Smooth muscle cell (in vitro differentiated cells): Measurements from ENCODE around the gene DMRT2. TPM values are rescaled to one million over a fixed set of nuclear protein-coding genes. Genes with fewer than 3 reads are reported as not detected.

ENCODE experiments used
- DNase-seq: peaks from one replicate; lab custom pipeline; 2025; ENCODE audit not compliant: unreplicated experiment; lab: John Stamatoyannopoulos, UW
- H2AFZ ChIP-seq: fragments of 200-600 bp; sonication (generic); 2 replicates; pipeline ENCODE4 v1.6.0; 2016; ENCODE audit warnings: antibody characterized with exemption, low read depth, mild to moderate bottlenecking
- H3F3A ChIP-seq: fragments of 200-600 bp; sonication (generic); 2 replicates; pipeline ENCODE4 v1.6.0; 2017; ENCODE audit warnings: antibody characterized with exemption, low read depth
- H3K27ac ChIP-seq: fragments of 200-600 bp; sonication (generic); 2 replicates; pipeline ENCODE4 v1.5.1; 2016; ENCODE audit warnings: low read depth, mild to moderate bottlenecking
- H3K27me3 ChIP-seq: fragments of 200-600 bp; sonication (generic); 2 replicates; pipeline ENCODE4 v1.6.1; 2016; ENCODE audit warnings: low read depth, mild to moderate bottlenecking
- H3K36me3 ChIP-seq: fragments of 200-600 bp; sonication (generic); 2 replicates; pipeline ENCODE4 v1.5.1; 2016; ENCODE audit warnings: low read depth
- H3K4me1 ChIP-seq: fragments of 200-600 bp; sonication (generic); 2 replicates; pipeline ENCODE4 v1.5.1; 2016; ENCODE audit warnings: low read depth
- H3K4me2 ChIP-seq: fragments of 200-600 bp; sonication (generic); 2 replicates; pipeline ENCODE4 v1.6.0; 2016; ENCODE audit warnings: mild to moderate bottlenecking
- H3K4me3 ChIP-seq: fragments of 200-600 bp; sonication (generic); 2 replicates; pipeline ENCODE4 v1.5.1; 2016; ENCODE audit warnings: mild to moderate bottlenecking
- H3K79me2 ChIP-seq: fragments of 200-600 bp; sonication (generic); 2 replicates; pipeline ENCODE4 v1.6.0; 2016; ENCODE audit warnings: low read depth, mild to moderate bottlenecking
- H3K9ac ChIP-seq: fragments of 200-600 bp; sonication (generic); 2 replicates; pipeline ENCODE4 v1.6.0; 2016; ENCODE audit warnings: low read depth
- H3K9me3 ChIP-seq: fragments of 200-600 bp; sonication (generic); replicated peaks from 2 replicates; pipeline ENCODE4 v1.5.1; 2016; ENCODE audit warnings: low read depth
- H4K20me1 ChIP-seq: fragments of 200-600 bp; sonication (generic); 2 replicates; pipeline ENCODE4 v1.6.0; 2016; ENCODE audit warnings: low read depth
- CTCF ChIP-seq: fragments of 200-600 bp; sonication (generic); IDR thresholded peaks from 2 replicates; pipeline ENCODE4 v1.5.1; 2017; ENCODE audit warnings: borderline replicate concordance, mild to moderate bottlenecking, antibody characterized with exemption; ENCODE audit not compliant: insufficient read depth, poor library complexity, severe bottlenecking
- WGBS: methylation state at CpG from one replicate; pipeline ENCODE4 v1.1.7; 2016; ENCODE audit warnings: low lambda C conversion rate; 5-methylcytosine and 5-hydroxymethylcytosine counted together
- polyA plus RNA-seq: library from polyadenylated mRNA; unstranded; fragments of >200 nt; fragmentation: Nextera tagmentation; extraction: Ambion mirVana; gene quantifications from 2 replicates; pipeline ENCODE4 v1.2.1, GENCODE V29; 2016
- total RNA-seq: library from RNA; depleted of rRNA; stranded (reverse); fragments of >200 nt; gene quantifications from 2 replicates; pipeline ENCODE4 v1.2.3, GENCODE V29; 2014

The DMRT2 gene
- total and polyA plus RNA-seq, 2 experiments from 2014 or later = not detected

DNA sequence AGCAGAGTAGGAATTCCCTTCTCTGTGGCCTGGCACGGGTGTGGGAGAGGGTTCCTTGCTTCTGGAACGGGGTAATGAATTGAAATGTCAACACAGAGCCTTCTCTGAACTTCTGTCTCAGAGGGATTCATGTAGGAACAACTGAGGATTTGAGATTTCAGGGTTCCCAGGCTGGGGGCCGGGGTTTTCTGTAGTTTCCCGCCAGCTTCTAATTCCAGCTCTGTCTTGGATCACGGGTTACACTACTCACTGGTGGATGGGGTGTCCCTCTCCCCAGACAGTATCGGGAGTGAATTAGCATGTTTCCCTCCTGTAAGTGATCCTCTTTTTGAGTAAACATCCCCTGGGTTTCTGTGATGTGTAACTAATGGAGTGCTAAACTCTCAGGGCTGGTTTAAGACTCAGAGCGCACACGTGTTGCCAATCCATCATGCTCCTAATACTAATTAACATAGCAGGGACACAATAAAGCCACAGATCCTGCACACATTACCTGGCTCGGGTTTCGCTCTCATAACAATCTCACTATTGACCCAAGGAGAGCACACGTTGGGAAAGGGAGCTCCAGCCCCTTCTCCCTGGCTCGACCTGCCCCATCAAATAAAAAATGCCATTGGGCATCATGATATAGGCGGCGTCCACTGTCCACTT is 18.1 kb upstream of the DMRT2 start:
- Histone ChIP-seq H3K27me3 (no peaks in the 10 kb centered on the region), H2AFZ (no peak overlapping the region), H3K9ac (no peak overlapping the region), H3F3A (no peaks in the 10 kb centered on the region), H3K9me3 (no peaks in the 10 kb centered on the region), H4K20me1 (no peaks in the 10 kb centered on the region), H3K36me3 (no peaks in the 10 kb centered on the region), H3K4me3 (no peak overlapping the region), H3K27ac (no peak overlapping the region), H3K79me2 (no peaks in the 10 kb centered on the region), H3K4me1 (no peaks in the 10 kb centered on the region), H3K4me2 (no peak overlapping the region)
- DNase-seq = no peak
- no peak for TF ChIP-seq CTCF
- WGBS = 78% methylated on average over 14 of the region's 14 CpGs

DNA sequence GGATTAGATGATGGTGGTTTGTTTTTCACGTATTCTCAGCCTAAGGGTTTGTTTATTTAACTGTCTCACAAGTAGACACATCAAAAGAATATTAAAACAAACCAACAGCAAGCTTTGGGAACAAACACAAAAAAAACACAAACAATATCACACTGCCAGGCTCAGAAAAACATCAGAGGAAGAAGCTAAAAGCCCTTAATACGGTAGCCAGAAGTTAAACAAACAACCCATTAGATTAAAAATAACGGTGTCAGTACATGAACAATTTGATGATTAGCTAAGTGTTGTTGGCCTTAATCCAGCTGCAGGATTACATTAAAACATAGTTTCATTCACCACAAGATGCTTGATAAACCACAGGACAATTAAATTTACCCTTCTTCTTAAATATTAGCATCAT is 15.9 kb upstream of the DMRT2 start:
- H4K20me1 ChIP-seq = no peaks in the 10 kb centered on the region
- H3K4me3 ChIP-seq = no peak overlapping the region
- no peak overlapping the region for H3K9ac ChIP-seq
- H3K27ac ChIP-seq = no peak overlapping the region
- no peaks in the 10 kb centered on the region for H3K79me2 ChIP-seq
- H3K36me3 ChIP-seq = no peaks in the 10 kb centered on the region
- no peak overlapping the region for H3K4me2 ChIP-seq
- H3F3A ChIP-seq = no peaks in the 10 kb centered on the region
- no peak overlapping the region for H2AFZ ChIP-seq
- H3K4me1 ChIP-seq = no peaks in the 10 kb centered on the region
- 62% methylated on average over 3 of the region's 3 CpGs for WGBS
- no peak for TF ChIP-seq CTCF
- no peaks in the 10 kb centered on the region for H3K27me3 ChIP-seq
- DNase-seq = no peak
- peaks cover 5% of the 10 kb centered on the region for H3K9me3 ChIP-seq

GRCh38 chr9:1039589-1039988 is 10.6 kb upstream of the DMRT2 start:
- Histone ChIP-seq H3K27ac (no peak overlapping the region), H3K4me1 (no peaks in the 10 kb centered on the region), H4K20me1 (no peaks in the 10 kb centered on the region), H3K79me2 (no peaks in the 10 kb centered on the region), H3K4me2 (no peak overlapping the region), H2AFZ (no peak overlapping the region), H3F3A (no peaks in the 10 kb centered on the region), H3K9ac (no peak overlapping the region), H3K27me3 (no peaks in the 10 kb centered on the region), H3K9me3 (peaks cover 18% of the 10 kb centered on the region), H3K36me3 (no peaks in the 10 kb centered on the region), H3K4me3 (no peak overlapping the region)
- TF ChIP-seq CTCF = no peak
- DNase-seq = no peak
- 46% methylated on average over 4 of the region's 4 CpGs for WGBS

- Histone ChIP-seq H3K9ac (no peak overlapping the region), H3K27me3 (no peaks in the 10 kb centered on the region), H3K36me3 (no peaks in the 10 kb centered on the region), H3K79me2 (no peaks in the 10 kb centered on the region), H3K4me1 (no peaks in the 10 kb centered on the region), H3K4me3 (no peak overlapping the region), H4K20me1 (no peaks in the 10 kb centered on the region), H3K9me3 (peaks cover 18% of the 10 kb centered on the region), H3K27ac (no peak overlapping the region), H2AFZ (no peak overlapping the region), H3F3A (no peaks in the 10 kb centered on the region), H3K4me2 (no peak overlapping the region)
- WGBS = 93% methylated on average over 28 of the region's 45 CpGs
- no peak for TF ChIP-seq CTCF
- DNase-seq = no peak
These were observed 7.7 kb upstream of the DMRT2 start for GRCh38 chr9:1042466-1042865.
